ENCODE measurements around the gene C3orf20. TPM values are rescaled to one million over a fixed set of nuclear protein-coding genes. Genes with fewer than 3 reads are reported as not detected.
A peak's percentile ranks its signal among the peaks of the same experiment; 100 is the strongest.

The C3orf20 gene
- total RNA-seq, 1 donor from 2014 or later = 0.13 TPM

DNA sequence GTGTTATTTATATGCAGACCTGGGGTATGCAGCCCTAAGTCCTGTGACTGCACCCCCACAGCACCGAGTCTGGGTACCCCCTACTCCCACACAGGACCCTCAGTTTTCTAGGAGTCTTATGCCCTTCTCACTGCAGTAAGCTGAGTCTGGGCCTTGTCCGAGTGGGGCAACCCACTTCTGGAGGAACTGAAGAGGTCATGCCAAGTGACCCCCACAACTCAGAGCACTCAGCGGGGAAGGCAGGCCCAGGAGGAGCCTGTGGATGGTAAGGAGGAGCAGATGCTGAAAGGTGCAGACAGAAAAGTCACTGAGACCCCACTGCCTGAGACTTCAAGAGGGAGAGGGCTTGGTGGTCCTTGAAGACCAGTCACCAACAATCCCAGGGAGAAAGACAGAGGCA is 87.8 kb downstream of the C3orf20 start:
- Mint-ChIP-seq H3K27ac (ENCODE audit: unreplicated experiment) (peak overlapping the region; percentile 92), H3K27me3 (ENCODE audit: unreplicated experiment) (peaks cover 24% of the 10 kb centered on the region), H3K4me3 (ENCODE audit: unreplicated experiment) (peak overlapping the region; percentile 54), H3K9me3 (ENCODE audit: unreplicated experiment) (no peaks in the 10 kb centered on the region), H3K36me3 (ENCODE audit: low read depth, unreplicated experiment) (peaks cover 3% of the 10 kb centered on the region), H3K4me1 (ENCODE audit: unreplicated experiment) (peaks cover 59% of the 10 kb centered on the region)
- TF ChIP-seq, protein P1, sequence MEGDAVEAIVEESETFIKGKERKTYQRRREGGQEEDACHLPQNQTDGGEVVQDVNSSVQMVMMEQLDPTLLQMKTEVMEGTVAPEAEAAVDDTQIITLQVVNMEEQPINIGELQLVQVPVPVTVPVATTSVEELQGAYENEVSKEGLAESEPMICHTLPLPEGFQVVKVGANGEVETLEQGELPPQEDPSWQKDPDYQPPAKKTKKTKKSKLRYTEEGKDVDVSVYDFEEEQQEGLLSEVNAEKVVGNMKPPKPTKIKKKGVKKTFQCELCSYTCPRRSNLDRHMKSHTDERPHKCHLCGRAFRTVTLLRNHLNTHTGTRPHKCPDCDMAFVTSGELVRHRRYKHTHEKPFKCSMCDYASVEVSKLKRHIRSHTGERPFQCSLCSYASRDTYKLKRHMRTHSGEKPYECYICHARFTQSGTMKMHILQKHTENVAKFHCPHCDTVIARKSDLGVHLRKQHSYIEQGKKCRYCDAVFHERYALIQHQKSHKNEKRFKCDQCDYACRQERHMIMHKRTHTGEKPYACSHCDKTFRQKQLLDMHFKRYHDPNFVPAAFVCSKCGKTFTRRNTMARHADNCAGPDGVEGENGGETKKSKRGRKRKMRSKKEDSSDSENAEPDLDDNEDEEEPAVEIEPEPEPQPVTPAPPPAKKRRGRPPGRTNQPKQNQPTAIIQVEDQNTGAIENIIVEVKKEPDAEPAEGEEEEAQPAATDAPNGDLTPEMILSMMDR (IDR thresholded peaks at IDR 0.05; ENCODE audit: unreplicated experiment) = no peak
- no peak for DNase-seq (ENCODE audit: low spot score)

DNA sequence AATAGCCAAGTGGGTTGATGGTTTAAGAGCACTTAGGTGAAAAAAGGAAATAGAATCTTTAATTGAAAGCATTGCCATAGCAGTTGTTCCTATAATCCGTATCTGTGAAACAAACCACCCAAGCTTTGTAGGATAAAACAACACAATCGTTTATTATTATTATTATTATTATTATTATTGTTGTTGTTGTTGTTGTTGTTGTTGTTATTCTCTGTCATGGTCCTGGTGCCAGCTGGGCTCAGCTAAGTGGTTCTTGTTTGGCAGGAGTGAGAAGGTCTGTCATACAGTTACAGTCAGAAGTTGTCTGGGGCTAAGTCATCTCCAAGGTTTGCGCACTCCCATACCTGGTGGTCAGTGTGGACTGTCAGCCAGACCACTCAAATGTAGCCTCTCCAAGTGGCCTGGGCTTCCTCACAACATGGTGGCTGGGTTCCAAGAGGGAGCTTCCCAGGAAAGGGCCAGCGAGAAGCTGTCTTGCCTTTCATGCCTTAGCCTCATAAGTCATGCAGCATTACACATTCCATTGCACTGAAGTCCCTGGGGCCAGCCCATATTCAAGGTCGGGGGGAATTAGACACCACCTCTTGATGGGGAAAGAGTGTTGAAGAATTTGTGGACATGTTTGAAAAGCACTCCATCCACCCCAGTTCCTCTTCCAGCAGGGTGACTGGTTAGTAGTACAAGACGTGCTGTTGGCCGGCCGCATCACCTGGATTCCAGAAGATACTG is 89.6 kb downstream of the C3orf20 start:
- no peak overlapping the region for H3K4me3 Mint-ChIP-seq (ENCODE audit: unreplicated experiment)
- TF ChIP-seq, protein P1 (IDR thresholded peaks at IDR 0.05; ENCODE audit: unreplicated experiment) = no peak
- H3K27ac Mint-ChIP-seq (ENCODE audit: unreplicated experiment) = no peak overlapping the region
- no peak for DNase-seq (ENCODE audit: low spot score)
- H3K36me3 Mint-ChIP-seq (ENCODE audit: low read depth, unreplicated experiment) = peaks cover 3% of the 10 kb centered on the region
- H3K9me3 Mint-ChIP-seq (ENCODE audit: unreplicated experiment) = no peaks in the 10 kb centered on the region
- peaks cover 58% of the 10 kb centered on the region for H3K4me1 Mint-ChIP-seq (ENCODE audit: unreplicated experiment)
- peaks cover 28% of the 10 kb centered on the region for H3K27me3 Mint-ChIP-seq (ENCODE audit: unreplicated experiment)

DNA sequence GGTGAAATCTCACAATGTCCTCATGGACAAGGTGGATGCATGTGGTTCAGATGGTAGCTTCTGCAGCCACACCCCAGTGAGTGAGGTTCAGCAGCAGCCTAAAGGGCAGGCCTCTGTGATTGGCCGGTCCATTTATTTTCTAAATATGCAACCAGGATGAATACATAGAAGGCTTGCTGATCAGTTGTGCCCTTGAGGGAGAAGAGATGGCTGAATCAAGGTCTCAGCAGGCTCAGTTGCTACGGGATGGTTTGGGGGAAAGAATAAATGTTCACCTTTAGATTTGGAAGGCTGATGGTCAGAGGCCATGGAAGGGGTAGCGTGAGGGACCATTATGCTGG is 90.1 kb downstream of the C3orf20 start:
- Mint-ChIP-seq H3K9me3 (ENCODE audit: unreplicated experiment) (no peaks in the 10 kb centered on the region), H3K27me3 (ENCODE audit: unreplicated experiment) (peaks cover 28% of the 10 kb centered on the region)

DNA sequence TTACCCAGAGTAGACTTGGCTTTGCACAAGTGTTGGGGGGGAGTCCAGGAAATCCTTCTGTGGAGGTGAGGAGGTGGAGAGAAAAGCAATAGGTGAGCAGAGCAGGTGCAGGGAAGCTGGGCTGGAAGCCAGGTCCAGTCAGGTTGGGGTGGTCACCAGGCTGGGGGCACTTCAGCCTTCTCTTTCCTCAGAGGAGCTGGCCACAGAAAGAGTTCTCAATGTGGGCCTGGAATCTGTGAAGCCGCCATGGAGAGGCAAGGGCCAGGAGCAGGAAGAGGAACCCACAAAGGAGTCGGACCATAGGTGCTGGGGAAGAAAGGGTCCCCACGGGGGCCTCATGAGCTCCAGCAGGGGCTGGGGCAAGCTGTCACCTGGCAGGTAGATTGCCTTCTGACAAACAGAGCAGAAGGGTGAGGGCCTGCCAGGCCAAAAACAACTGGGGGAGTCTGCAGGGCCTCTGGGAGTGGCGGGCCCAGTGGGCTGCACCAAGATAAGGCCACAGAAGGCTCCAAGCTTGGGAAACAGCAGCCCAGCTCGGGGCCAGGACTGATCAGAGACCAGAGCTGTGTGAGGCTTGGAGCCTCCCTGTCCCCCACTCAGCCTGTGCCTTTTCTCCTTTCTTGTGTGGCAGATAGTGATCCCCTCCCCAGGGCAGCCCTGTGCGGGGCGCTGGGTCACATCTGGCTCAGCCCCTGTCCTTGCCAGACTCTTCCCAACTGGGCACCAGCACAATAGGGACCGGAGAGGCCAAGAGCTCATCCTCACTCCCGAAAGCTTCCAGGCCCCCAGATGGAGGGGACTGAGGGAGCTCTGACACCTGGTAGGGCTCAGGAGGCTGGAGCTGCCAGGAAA is 90.9 kb downstream of the C3orf20 start:
- TF ChIP-seq, protein P1 (IDR thresholded peaks at IDR 0.05; ENCODE audit: unreplicated experiment) = no peak
- no peaks in the 10 kb centered on the region for H3K9me3 Mint-ChIP-seq (ENCODE audit: unreplicated experiment)
- H3K4me1 Mint-ChIP-seq (ENCODE audit: unreplicated experiment) = peaks cover 48% of the 10 kb centered on the region
- peaks cover 25% of the 10 kb centered on the region for H3K27me3 Mint-ChIP-seq (ENCODE audit: unreplicated experiment)
- peaks cover 3% of the 10 kb centered on the region for H3K36me3 Mint-ChIP-seq (ENCODE audit: low read depth, unreplicated experiment)
- no peak overlapping the region for H3K4me3 Mint-ChIP-seq (ENCODE audit: unreplicated experiment)
- no peak overlapping the region for H3K27ac Mint-ChIP-seq (ENCODE audit: unreplicated experiment)
- no peak for DNase-seq (ENCODE audit: low spot score)

More for the DNA sequence above, 90.1 kb downstream of the C3orf20 start:
- DNase-seq (ENCODE audit: low spot score) = no peak
- H3K36me3 Mint-ChIP-seq (ENCODE audit: low read depth, unreplicated experiment) = peaks cover 3% of the 10 kb centered on the region
- peaks cover 55% of the 10 kb centered on the region for H3K4me1 Mint-ChIP-seq (ENCODE audit: unreplicated experiment)
- no peak overlapping the region for H3K4me3 Mint-ChIP-seq (ENCODE audit: unreplicated experiment)
- H3K27ac Mint-ChIP-seq (ENCODE audit: unreplicated experiment) = no peak overlapping the region
- TF ChIP-seq, protein P1 (IDR thresholded peaks at IDR 0.05; ENCODE audit: unreplicated experiment) = no peak
